Measurements from ENCODE around the gene CATSPERZ.

GRCh38 chr11:64334764-64335735 is 34.9 kb downstream of the CATSPERZ start:
- no peak for TF ChIP-seq CTCF (IDR thresholded peaks at IDR 0.05; ENCODE audit: extremely low read depth in 1 of 2, insufficient read depth in 1 of 2, low read depth in 1 of 2, low read length in 2 of 2)
- no peak for TF ChIP-seq MYC (IDR thresholded peaks at IDR 0.05; ENCODE audit: low read depth, low read length)
- no peak for TF ChIP-seq EZH2 (IDR thresholded peaks at IDR 0.05; ENCODE audit: borderline replicate concordance, low read depth, low read length, severe bottlenecking)

Data from endothelial cell of umbilical vein (primary cell).